Measurements from ENCODE around the gene IP6K2. TPM values are rescaled to one million over a fixed set of nuclear protein-coding genes. Genes with fewer than 3 reads are reported as not detected.
"Not testable (repeated sequence)": the region's sequence is repeated elsewhere in the genome, so short reads cannot be mapped to it uniquely, and the experiment has no call there.

Gene IP6K2
- total RNA-seq, 1 experiment from 2014 or later: 54.1 TPM

DNA sequence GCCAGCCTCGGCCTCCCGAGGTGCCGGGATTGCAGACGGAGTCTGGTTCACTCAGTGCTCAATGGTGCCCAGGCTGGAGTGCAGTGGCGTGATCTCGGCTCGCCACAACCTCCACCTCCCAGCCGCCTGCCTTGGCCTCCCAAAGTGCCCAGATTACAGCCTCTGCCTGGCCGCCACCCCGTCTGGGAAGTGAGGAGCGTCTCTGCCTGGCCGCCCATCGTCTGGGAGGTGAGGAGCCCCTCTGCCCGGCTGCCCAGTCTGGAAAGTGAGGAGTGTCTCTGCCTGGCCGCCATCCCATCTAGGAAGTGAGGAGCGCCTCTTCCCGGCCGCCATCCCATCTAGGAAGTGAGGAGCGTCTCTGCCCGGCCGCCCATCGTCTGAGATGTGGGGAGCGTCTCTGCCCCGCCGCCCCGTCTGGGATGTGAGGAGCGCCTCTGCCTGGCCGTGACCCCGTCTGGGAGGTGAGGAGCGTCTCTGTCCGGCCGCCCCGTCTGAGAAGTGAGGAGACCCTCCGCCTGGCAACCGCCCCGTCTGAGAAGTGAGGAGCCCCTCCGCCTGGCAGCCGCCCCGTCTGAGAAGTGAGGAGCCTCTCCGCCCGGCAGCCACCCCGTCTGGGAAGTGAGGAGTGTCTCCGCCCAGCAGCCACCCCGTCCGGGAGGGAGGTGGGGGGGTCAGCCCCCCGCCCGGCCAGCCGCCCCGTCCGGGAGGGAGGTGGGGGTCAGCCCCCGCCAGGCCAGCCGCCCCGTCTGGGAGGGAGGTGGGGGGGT is 16.9 kb upstream of the IP6K2 start:
- not testable (repeated sequence) for DNase-seq (ENCODE audit: low read depth)

DNA sequence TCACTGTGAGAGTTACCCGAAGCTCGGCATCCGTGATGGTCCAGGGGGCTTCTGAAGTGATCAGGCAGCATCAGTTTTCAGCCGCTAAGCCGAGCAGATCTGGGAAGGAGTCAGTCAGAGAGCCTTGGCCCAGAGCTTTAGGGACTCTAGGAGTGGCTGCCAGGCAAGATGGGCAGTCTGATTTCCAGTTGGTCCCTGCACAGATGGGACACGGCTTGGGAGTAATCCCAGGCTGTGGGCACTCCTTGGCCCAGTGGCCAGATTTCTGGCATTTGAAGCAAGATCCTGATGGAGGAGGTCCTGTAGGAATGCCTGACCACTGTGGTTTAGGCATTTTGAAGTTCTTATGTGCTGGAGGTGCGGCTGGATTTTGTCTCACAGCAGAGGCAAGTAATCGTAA is 10.5 kb upstream of the IP6K2 start:
- DNase-seq (ENCODE audit: low read depth): no peak

DNA sequence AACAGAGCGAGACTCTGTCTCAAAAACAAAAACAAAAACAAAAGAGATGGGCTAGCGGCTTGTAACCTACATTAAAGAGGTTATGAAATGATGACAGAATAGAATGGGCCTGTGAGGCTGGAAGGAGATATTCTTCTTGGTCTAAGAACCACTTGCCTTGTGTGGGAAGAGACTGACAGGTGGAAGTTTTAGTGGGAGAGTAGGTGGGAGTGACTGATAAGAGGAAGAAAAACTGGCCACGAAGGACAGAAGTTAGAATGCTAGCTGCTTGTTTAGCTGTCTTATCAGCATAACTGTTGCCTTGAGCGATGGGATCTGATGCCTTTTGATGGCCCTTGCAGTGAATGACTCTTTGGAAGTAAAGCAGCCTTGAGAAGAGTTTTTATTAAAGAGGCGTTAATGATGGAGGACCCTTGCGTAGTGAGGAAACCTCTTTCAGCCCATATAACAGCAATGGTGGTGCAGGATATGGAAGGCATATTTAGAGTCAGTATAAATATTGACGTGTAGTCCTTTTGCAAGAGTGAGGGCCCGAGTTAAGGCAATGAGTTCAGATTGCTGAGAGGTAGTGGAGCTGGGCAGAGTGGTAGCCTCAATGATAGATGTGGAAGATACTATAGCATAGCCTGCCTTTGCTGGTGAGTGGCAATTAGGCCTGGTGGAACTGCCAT is 8.3 kb upstream of the IP6K2 start:
- DNase-seq (ENCODE audit: low read depth): not testable (repeated sequence)

DNA sequence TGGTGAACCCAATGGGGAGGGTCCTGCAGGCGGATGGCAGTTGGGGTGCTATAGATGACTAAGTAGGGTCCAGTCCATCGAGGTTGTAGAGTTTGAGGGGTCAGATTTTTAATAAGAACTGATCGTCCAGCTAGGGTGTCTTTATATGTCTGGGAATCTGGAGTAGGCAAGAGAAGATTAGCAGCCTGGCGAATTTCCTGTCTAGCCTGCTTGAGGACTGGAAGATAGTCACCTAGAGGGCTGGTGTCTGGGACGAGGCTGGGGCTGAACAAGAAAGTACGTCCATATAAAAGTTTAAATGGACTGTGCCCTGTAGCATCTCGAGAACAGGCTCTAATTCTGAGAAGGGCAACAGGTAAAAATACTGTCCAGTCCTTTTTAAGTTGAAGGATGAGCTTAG is 6.7 kb upstream of the IP6K2 start:
- no peak for DNase-seq (ENCODE audit: low read depth)

DNA sequence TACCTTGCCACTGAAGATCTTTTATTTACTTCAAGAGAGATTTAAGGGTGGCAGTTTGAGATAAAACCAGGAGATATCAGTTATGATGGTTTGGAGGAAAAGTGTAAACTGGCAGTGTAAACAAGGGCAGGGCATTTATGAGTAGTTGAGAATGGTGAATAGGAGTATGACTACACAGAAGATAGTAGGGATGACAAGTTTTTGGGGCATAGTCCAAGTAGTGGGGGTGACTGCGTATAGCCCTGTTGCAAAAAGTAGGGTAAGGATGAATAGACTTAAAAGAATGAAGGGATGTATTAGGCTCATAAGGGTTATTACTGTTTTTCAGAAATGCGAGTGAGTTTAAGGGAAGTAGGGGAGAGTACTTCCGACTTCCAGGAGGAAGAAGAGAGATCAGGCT is 6.3 kb upstream of the IP6K2 start:
- not testable (repeated sequence) for DNase-seq (ENCODE audit: low read depth)

DNA sequence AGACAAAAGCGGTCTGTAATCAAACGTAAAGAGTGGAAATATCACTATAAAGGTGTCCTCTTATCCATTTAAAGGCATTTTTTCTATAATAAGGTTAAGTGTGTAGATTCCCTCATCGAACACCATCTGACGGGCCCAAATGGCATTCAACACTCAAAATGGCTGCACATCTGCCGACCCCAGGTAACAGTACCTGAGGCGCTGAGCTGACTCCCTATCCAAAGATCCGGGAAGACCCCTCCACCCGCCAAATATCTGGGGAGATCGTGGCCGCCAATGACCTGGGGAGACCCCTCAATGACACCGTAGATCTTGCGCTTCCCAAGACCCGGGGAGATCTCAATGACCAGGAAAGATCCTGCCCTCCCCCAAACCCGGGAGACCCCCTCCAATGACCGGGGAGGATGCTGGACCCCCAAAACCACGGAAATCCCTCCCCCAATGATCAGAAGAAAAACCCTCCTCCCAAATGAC is 476 bp downstream of the IP6K2 start:
- DNase-seq (ENCODE audit: low read depth): peak; percentile 12

DNA sequence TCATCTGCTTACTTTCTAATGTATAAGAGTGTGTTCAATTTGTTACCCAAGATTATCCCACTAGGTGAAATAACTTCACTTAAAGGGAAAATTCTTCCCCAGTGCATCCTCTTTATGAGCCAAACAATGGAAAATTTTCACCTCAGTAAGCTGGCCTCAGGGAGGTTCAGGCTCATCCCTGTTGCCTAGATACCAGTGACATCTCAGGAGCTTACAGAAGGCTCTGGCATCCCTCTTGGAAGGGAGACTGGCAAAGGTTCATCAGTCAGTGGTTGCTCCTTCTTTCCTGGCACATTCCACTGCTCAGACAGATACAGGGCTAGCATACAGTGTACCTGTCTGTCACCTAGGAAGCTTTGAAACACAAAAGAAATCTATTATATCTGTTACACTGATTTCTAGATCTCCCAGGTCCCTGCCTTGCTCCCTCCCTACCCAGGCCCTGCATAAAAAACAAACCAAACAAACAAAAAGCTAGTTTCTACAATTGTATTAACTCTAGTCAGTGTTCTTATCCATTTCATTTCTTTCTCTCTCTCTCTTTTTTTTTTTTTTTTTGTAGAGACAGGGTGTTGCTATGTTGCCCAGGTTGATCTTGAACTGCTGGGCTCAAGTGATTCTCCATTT is 1.7 kb downstream of the IP6K2 start:
- peak; percentile 83 for DNase-seq (ENCODE audit: low read depth)

DNA sequence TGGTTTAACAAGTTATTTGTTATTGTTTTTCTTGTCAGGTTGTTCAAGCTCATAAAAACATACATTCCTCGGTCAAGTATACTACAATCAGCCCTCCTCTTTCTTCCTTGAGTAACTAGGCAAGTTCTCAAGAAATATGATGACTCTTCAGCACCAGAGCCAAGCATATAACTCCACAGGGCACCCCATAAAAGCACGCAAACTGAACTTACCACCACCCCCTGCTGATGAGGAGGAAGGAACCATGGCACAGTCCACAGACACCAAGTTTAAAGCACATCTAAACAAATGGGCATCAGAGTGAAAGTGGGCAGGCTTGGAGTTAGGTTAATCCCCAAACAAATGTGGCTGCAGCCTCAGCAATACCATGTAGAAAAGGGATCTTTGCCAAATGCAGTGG is 5.3 kb downstream of the IP6K2 start:
- no peak for DNase-seq (ENCODE audit: low read depth)

DNA sequence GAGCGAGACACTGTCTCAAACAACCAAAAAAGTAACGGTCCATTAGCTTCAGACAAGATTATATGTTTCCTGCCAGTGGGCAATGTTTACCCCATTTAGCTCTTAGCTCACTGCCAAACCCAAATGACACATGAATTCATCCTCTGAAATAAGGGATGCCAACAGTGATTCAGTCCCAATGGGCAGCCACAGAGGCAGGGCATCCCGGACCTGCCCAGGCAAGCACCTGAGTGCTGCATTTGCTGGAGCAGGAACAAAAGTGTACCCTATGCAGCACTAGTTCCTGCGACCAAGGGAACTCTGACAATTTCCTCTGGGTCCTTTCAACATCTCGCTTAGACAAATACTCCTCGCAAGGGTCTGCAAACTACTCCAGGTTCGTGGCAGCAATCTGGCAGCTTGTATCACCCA is 8.0 kb downstream of the IP6K2 start:
- DNase-seq (ENCODE audit: low read depth): peak; percentile 62

DNA sequence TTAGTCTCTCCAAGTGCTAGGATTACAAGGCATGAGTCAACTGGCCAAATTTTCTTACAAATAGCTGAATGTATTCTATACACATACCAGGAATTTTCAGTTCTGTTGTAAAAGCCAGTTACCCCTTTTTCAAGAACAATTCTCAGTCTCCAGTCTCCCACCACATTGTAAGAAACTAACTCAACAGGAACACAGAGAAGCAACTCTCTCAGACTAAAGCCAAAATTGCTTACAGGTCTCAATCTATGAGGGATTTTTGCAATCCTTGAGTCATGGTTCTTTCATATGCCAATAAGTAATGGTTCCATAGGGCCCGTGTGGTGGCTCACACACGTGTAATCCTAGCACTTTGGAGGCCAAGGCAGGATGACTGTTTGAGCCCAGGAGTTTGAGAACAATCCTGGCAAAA is 8.5 kb downstream of the IP6K2 start:
- DNase-seq (ENCODE audit: low read depth): no peak

DNA sequence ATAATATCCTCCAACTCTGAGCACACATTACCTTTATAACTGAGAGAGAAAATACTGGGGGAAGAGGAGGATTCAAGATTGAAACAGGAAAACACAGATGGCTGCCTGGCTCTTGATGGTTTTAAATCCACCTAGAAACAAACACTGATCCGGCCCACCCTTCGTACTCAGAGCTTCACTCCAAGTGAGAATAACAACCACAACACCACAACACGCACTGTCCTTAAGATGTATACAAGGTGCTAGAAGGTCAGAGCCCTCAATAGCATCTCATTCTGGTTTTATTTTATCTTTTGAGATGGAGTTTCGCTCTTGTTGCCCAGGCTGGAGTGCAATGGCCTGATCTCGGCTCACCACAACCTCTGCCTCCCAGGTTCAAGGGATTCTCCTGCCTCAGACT is 9.9 kb downstream of the IP6K2 start:
- DNase-seq (ENCODE audit: low read depth): no peak

DNA sequence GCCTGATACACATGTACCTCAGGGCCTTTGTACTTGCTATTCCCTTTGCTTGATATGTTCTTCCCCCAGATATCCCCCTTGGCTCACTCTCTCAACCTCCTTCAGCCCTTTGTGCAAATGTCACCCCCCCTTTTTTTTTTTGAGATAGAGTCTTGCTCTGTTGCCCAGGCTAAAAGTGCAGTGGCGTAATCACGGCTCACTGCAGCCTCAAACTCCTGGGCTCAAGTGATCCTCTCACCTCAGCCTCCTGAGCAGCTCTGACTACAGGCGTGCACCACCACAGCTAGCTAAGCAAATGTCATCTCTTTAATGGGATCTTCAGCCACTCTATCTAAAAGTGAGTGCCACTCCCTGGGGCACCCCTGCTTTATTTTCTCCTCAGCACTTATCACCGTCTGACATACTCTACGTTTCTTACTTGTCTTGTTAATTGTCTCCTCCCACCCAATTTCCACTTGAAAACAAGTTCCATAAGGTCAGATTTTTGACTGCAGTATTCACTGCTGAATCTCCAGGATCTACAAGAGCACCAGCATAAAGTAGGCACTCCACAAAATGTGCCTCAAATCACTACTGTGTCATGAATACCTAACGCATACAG is 14.6 kb downstream of the IP6K2 start:
- DNase-seq (ENCODE audit: low read depth): no peak

DNA sequence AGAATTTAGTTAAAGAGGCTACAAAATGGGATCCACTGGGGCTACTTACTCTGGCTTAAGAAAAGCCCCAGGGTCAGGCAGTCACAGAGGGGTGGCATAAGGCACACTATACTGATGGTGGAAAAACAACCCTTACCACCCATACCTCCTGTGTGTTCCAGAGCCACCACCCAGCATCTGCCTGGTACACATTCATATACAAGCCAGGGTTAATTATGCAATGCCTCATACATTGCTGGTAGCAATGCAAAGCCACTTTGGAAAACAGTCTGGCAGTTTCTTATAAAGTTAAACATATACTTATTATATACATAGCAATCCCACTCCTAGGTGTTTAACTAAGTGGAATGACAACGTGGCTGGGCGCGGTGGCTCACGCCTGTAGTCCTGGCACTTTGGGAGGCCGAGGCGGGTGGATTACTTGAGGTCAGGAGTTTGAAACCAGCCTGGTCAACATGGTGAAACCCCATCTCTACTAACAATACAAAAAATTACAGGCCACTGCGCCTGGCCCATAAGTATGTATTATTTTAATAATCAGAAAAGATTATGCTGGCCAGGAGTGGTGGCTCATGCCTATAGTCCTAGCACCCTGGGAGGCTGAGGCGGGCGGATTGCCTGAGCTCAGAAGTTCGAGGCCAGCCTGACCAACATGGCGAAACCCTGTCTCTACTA is 16.2 kb downstream of the IP6K2 start:
- DNase-seq (ENCODE audit: low read depth): no peak

DNA sequence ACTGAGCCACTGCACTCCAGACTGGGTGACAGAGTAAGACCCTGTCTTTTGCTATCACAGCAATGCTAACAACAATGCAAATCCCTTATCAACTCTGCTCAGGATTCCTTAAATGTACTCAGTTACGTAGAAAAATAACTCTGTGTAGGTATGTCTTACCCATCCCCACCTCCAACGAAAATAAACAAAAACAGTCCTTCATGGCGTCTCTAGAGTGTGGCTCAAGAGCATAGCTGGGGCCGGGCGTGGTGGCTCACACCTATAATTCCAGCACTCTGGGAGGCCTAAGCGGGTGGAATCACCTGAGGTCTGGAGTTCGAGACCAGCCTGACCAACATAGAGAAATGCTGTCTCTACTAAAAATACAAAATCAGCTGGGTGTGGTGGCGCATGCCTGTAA is 18.1 kb downstream of the IP6K2 start:
- DNase-seq (ENCODE audit: low read depth): no peak

DNA sequence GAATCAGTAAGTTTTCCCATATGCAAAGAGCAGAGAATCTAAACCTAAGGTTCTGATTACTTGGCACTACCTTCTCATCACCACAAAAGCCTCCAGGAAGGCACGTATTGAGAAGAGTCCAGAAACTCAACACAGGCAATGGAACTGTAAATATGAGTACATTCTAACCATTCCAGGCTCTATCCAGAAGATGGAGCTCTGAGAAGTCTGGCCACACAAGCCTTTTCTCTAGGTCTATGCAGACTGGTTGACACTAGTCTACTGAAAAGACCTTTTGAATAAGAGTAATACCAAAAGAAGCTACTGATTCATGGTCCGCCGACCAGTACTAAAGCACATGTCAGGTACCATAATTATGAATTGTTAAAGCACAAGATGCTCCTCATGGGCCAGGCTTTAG is 19.1 kb downstream of the IP6K2 start:
- DNase-seq (ENCODE audit: low read depth): no peak

DNA sequence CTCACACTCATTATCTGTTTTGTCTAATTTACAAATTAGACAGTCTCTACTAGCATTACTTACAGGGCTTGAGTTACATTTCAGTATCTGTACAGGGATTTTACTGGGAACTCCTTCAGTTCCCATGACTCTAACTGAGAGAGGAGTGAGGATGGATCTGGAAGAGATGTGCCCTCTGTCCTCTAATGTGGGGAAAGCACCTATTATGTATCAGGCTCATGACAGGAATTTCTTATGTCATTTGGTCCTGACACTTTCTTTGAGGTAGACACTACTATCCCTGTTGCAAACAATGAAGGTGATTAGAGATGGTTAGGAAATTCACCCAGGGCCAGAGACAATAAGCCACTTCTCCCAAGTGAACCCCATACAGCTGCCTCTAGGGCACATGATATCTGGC is 20.4 kb downstream of the IP6K2 start:
- DNase-seq (ENCODE audit: low read depth): no peak

DNA sequence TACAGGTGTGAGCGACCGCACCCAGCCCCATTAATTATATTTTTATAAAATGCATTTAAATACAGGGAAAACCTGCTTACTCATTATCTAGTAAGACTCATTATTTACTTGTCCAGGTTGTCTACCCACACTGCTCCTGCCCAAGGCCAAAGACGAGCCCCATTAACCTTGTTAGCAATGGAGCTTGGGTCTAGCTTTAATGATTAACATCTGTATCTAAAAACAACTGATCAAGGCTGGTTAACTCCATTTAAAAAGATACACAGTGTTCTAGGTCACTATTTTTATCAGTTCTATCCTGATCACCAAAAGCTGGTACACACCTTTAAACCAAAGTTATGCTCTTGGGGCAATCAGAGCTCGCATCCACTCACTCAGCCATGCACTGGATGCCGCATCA is 20.9 kb downstream of the IP6K2 start:
- DNase-seq (ENCODE audit: low read depth): no peak

DNA sequence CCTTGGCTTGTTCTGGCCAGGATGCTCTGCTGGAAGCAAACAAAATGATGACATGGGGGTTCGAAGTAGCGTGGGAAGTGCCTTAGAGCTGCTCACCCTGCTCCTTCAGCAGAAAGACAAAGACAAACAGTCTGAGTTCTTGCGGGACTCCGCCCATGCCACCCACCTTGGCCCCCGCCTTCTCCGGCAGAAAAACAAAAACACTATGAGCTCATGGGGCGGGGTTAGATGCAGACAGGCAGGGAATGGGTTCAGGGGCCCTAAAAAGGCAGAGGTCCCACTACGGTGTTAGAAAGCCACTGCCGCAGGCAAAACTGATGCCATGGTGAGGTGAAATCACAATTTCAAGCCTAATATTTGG is 21.6 kb downstream of the IP6K2 start:
- peak; percentile 47 for DNase-seq (ENCODE audit: low read depth)

DNA sequence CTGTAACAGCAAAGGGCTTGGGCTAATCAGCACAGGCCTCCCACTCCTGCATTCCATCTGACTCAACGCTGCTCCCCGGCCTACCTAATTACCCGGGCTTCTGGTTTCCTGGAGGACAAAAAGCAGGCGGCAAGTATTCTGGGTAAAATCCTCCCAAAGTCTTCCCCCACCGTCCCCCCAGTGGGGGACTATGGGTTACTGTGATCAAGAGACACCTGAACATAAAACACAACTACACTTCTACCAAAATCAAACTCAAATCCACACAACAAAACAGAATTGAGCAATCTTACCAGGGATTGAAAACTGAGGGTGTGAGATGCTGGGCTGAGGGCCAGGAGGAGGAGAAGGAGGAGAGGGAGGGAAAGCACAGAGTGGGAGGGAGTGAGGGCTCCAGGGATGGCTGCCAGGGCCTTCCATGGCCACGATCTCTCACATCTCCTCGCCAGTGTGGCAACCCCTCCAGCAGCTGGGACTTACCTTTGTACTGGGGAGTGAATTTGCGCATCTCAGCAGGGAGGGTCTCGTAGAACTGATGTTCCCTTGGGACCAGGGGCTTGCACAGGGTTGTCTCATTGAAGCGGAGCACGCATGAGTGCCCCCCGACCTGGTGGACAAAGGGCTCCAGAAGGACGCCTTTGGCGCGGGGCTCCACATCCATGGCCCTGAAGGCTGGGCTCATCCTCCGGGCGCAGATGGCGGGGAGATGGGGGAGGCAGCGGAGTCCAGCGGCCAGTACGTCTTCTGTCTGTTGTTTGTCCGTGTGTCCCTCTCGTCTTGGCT is 22.2 kb downstream of the IP6K2 start:
- peak; percentile 81 for DNase-seq (ENCODE audit: low read depth)

DNA sequence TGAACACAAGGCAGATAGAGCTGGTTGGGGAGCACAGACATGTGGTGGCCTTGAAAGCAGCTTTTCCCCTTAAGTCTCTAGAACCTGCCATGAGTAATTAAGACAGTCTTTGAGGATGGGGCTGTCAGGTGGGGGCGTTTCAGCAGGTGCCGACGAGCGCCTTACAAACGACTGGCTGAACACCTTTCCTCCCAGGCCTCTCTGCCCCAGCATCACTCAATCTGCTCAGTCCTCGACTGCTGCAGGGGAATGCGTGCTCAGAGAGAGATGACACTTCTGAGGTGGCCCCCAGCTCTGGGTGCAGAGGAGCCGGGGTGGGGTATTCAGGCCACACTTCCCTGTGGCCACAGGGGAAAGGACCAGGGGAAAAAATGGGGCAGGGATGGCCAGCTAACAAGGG is 23.2 kb downstream of the IP6K2 start:
- DNase-seq (ENCODE audit: low read depth): no peak

DNA sequence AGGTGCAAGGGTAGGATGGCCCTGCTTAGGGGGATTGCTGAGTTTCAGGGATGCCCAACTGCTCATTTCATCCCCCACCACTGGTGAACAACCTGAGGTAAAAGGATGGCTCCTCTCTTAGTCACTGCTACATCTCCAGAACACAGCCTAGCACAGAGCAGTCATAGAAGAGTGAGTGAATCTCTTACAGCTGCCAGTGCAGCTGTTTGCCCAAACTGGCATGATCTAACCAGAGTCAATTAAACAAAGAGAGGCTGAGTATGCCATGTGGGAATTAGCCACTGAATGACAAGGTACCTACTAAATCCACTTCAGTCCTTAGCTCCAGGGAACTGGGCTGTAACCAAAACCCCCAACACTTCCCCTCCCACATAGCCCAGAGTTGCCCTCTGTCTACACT is 24.5 kb downstream of the IP6K2 start:
- DNase-seq (ENCODE audit: low read depth): no peak

Data from M059J (cell line).